PC-9 (cell line): ENCODE results near the gene LYRM1. TPM values are rescaled to one million over a fixed set of nuclear protein-coding genes. Genes with fewer than 3 reads are reported as not detected.

Experiments used
- BruUV-seq: library from RNA; stranded (reverse); fragments of 400-500 nt; replicated peaks from 2 replicates; lab custom pipeline; 2021; lab: Mats Ljungman, UMichigan
- CTCF ChIA-PET: fragments of 300-600 bp; sonication (Branson Sonifier 250); formaldehyde crosslinking; loops from one replicate; lab custom pipeline; 2022; ENCODE audit warnings: antibody characterized with exemption; lab: Charles Lee
- POLR2A ChIA-PET: fragments of 300-600 bp; sonication (Branson Sonifier 250); formaldehyde crosslinking; loops from one replicate; lab custom pipeline; 2022; ENCODE audit warnings: antibody characterized with exemption; ENCODE audit not compliant: unreplicated experiment; lab: Charles Lee
- DNase-seq, 2 experiments: peaks; one replicate each; pipeline versions ENCODE4 v3.0.0 to v3.0.0-alpha.2; 2015 to 2022; ENCODE audit warnings: mixed read lengths in 1 of 2
- H2AFZ ChIP-seq: fragments of 200-600 bp; sonication (generic); 2 replicates; pipeline ENCODE4 v1.8.1; 2017; ENCODE audit warnings: antibody characterized with exemption
- H3F3A ChIP-seq: fragments of 200-600 bp; sonication (generic); 2 replicates; pipeline ENCODE4 v1.8.1; 2017; ENCODE audit warnings: antibody characterized with exemption, mild to moderate bottlenecking, low read depth; ENCODE audit not compliant: insufficient read depth
- H3K27ac ChIP-seq: fragments of 200-600 bp; sonication (generic); 2 replicates; pipeline ENCODE4 v1.6.1; 2016; ENCODE audit warnings: mixed run types
- H3K27me3 ChIP-seq: fragments of 200-600 bp; sonication (generic); 2 replicates; pipeline ENCODE4 v1.6.1; 2016; ENCODE audit warnings: low read depth, mixed run types; ENCODE audit not compliant: insufficient read depth
- H3K36me3 ChIP-seq: fragments of 200-600 bp; sonication (generic); 2 replicates; pipeline ENCODE4 v1.6.1; 2016; ENCODE audit warnings: low read depth, mixed run types
- H3K4me1 ChIP-seq: fragments of 200-600 bp; sonication (generic); replicated peaks from 2 replicates; pipeline ENCODE4 v1.6.1; 2016; ENCODE audit warnings: mixed run types; ENCODE audit not compliant: insufficient read depth
- H3K4me2 ChIP-seq: fragments of 200-600 bp; sonication (generic); 2 replicates; pipeline ENCODE4 v1.6.1; 2017; ENCODE audit warnings: mixed run types
- H3K4me3 ChIP-seq: fragments of 200-600 bp; sonication (generic); 2 replicates; pipeline ENCODE4 v1.6.1; 2016; ENCODE audit warnings: mixed run types
- H3K79me2 ChIP-seq: fragments of 200-600 bp; sonication (generic); 2 replicates; pipeline ENCODE4 v1.6.1; 2017; ENCODE audit warnings: low read depth, mixed run types
- H3K9me2 ChIP-seq: fragments of 200-600 bp; sonication (generic); 2 replicates; pipeline ENCODE4 v1.8.1; 2017; ENCODE audit warnings: mild to moderate bottlenecking; ENCODE audit not compliant: insufficient read depth
- H3K9me3 ChIP-seq: fragments of 200-600 bp; sonication (generic); 2 replicates; pipeline ENCODE4 v1.8.1; 2016; ENCODE audit warnings: low read depth; ENCODE audit not compliant: insufficient read depth
- H4K20me1 ChIP-seq: fragments of 200-600 bp; sonication (generic); 2 replicates; pipeline ENCODE4 v1.8.1; 2017; ENCODE audit not compliant: insufficient read depth
- CTCF ChIP-seq: fragments of 200-600 bp; sonication (generic); conservative IDR thresholded peaks from 2 replicates; pipeline ENCODE4 v1.6.1; 2017; ENCODE audit warnings: mixed run types, antibody characterized with exemption, mild to moderate bottlenecking, moderate library complexity
- EZH2 ChIP-seq: fragments of 200-600 bp; sonication (generic); IDR thresholded peaks from 2 replicates; pipeline ENCODE4 v1.8.0; 2017; ENCODE audit warnings: antibody characterized with exemption, low read depth
- intact Hi-C: fragments of 100-400 bp; cut with micrococcal nuclease; formaldehyde crosslinking; loops from one replicate; pipeline ENCODE4 v1.10.0; 2022; ENCODE audit not compliant: unreplicated experiment
- total RNA-seq: library from RNA; stranded (reverse); gene quantifications from 2 replicates; pipeline ENCODE4 v1.2.3, GENCODE V29; 2021

LYRM1 gene
- total RNA-seq, 1 experiment from 2014 or later = 51.7 TPM

GRCh38 chr16:20948444-20948843 lies 47.9 kb downstream of the LYRM1 start:
- intact Hi-C loops = no loop called here
- Histone ChIP-seq H3K36me3 (no peaks in the 10 kb centered on the region), H3K4me1 (peaks cover 8% of the 10 kb centered on the region), H3K4me2 (no peak overlapping the region), H3K79me2 (no peaks in the 10 kb centered on the region), H3K27ac (no peak overlapping the region), H3K27me3 (no peaks in the 10 kb centered on the region), H4K20me1 (no peaks in the 10 kb centered on the region), H3K9me3 (no peaks in the 10 kb centered on the region), H3K4me3 (no peak overlapping the region), H2AFZ (no peak overlapping the region), H3K9me2 (no peaks in the 10 kb centered on the region), H3F3A (peaks cover 17% of the 10 kb centered on the region)
- DNase-seq = no peak
- BruUV-seq = no TSS peak
- ChIA-PET POLR2A (no interaction called here), CTCF (no interaction called here)
- TF ChIP-seq CTCF = no peak
- no peak for TF ChIP-seq EZH2

DNA sequence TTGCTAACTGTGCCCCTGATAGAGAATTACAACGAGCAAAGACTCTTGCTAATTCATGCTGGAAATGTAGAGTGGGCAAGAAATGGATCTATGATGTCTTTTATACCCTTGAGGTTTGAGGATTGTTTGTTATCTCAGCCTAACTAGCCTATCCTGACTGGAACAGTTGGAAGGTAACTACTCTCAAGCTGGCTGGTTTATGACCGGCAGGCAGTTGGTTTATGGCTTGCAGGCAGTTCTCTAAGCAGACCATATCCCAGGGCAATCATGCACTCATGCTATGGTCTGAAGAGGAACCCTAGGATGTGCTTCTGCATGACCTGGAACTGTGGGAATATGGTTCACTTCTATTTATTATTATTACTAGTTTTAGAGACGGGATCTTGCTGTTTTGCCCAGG lies 49.1 kb downstream of the LYRM1 start:
- CTCF ChIA-PET = no interaction called here

DNA sequence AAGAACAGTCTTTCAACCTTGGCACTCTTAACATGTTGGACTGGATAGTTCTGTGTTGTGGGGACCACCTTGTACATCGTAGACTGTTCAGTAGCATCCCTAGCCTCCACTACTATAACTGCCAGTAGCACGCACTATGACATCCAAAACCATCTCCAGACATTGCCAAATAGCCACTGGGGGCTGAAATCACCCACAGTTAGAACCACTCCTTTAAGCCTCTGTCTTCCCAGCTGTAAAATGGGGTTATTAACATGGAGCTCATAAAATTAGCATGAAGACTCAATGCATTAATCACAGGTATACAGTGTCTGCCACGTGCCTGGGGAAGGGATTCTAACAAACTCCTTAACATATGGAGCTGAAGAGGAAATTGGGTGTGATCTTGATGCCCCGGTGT lies 49.7 kb downstream of the LYRM1 start:
- Histone ChIP-seq H3K4me3 (no peak overlapping the region), H2AFZ (no peak overlapping the region), H3K4me1 (peaks cover 8% of the 10 kb centered on the region), H3K36me3 (no peaks in the 10 kb centered on the region), H3K9me2 (no peaks in the 10 kb centered on the region), H3K27ac (no peak overlapping the region), H3K27me3 (no peaks in the 10 kb centered on the region), H3K9me3 (no peaks in the 10 kb centered on the region), H3F3A (peaks cover 14% of the 10 kb centered on the region), H4K20me1 (no peaks in the 10 kb centered on the region), H3K79me2 (no peaks in the 10 kb centered on the region), H3K4me2 (no peak overlapping the region)
- no peak for TF ChIP-seq EZH2
- TF ChIP-seq CTCF = no peak
- intact Hi-C loops = loop anchor here (5.0 kb wide), 1 partner anchor 48 kb away; the partner anchor contains the start of genes DCUN1D3 and LYRM1
- CTCF ChIA-PET = no interaction called here
- POLR2A ChIA-PET = interaction anchor here (0.6 kb wide), 1 partner anchor 39 kb away, joined by 4 read pairs; no protein-coding TSS in a partner anchor
- BruUV-seq = no TSS peak
- no peak for DNase-seq

More for the DNA sequence above, 49.1 kb downstream of the LYRM1 start:
- no peaks in the 10 kb centered on the region for H3K27me3 ChIP-seq
- no peak overlapping the region for H3K4me3 ChIP-seq
- no peaks in the 10 kb centered on the region for H3K9me3 ChIP-seq
- intact Hi-C loops = loop anchor here (5.0 kb wide), 1 partner anchor 47 kb away; the partner anchor contains the start of genes DCUN1D3 and LYRM1
- BruUV-seq = no TSS peak
- no peak for DNase-seq
- peaks cover 14% of the 10 kb centered on the region for H3F3A ChIP-seq
- no peak overlapping the region for H2AFZ ChIP-seq
- no peaks in the 10 kb centered on the region for H3K36me3 ChIP-seq
- no peaks in the 10 kb centered on the region for H3K79me2 ChIP-seq
- no peaks in the 10 kb centered on the region for H4K20me1 ChIP-seq
- peaks cover 8% of the 10 kb centered on the region for H3K4me1 ChIP-seq
- H3K27ac ChIP-seq = no peak overlapping the region
- H3K9me2 ChIP-seq = no peaks in the 10 kb centered on the region
- TF ChIP-seq CTCF = no peak
- no peak for TF ChIP-seq EZH2
- H3K4me2 ChIP-seq = no peak overlapping the region
- POLR2A ChIA-PET = no interaction called here
